Stimulated activated CD8-positive, alpha-beta memory T cell treated with anti-CD3 and anti-CD28 coated beads, Interleukin-2, amount 100 ng/mL, for 48 hours (primary cell): Measurements from ENCODE around the gene ITPKB.
"Not testable (repeated sequence)": the region's sequence is repeated elsewhere in the genome, so short reads cannot be mapped to it uniquely, and the experiment has no call there.

ENCODE experiments used
- DNase-seq, 2 donors: peaks; one replicate each; pipeline ENCODE4 v3.0.0-alpha.2; 2020; ENCODE audit warnings: low read depth in 2 of 2

ITPKB gene

DNA sequence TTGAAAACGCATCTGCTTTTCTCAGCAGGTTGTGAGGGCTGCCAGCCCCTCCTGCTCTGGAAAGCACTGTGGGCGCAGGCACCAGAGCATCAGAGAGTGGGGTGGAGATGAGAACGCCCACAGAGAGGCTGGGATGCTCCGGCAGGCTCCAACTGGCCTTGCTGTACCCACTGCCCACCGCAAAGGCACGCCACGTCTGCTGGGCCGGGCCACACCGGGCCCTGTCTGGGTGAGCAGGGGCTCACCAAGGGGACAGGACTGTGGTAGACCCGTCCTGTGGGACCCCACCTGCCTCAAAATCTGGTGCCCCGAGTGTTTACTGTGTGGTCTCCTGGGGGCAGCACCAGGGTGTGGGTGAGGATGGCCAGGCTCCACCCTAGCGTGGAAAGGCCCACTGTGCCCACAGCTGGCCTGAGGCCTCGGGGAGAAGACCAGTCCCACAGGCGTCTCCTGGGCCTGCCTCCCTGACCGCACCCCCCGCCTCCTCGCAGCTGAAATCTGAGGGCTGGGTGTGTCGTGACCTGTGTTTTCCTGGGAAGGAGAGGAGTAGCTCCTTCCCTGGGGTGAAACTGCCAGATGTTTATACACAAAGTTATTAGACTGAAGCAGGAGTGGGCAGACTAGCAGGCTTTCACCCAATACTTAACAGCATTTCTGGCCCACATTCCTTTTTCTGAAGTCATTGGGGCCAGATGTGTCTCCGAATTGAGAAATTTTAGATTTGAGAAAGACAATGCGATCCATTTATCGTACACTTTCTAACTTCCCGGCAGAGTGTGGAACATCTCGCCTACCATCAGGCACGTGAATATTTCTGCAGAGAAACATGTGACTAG, 136.7 kb downstream of the ITPKB start:
- DNase-seq, result no peak

DNA sequence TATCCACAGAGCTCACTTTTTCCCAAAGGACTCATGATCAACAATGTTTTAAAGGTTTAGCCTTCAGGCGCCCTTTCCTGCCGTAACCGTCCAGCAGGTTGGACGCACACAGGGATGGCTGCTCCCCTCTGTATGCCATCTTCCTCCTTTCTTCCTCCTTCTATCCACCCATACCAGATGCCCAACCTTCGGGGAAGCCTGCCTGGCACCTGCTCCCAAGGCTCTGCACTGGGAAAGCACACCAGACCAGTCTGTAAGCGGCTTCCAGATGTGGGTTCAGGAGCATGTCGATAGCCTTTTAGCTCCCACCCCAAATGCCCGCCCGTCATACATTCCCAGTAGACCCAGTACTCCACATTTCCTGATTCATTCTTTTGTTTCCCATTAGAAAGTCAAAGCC, 137.6 kb downstream of the ITPKB start:
- DNase-seq, result no peak

DNA sequence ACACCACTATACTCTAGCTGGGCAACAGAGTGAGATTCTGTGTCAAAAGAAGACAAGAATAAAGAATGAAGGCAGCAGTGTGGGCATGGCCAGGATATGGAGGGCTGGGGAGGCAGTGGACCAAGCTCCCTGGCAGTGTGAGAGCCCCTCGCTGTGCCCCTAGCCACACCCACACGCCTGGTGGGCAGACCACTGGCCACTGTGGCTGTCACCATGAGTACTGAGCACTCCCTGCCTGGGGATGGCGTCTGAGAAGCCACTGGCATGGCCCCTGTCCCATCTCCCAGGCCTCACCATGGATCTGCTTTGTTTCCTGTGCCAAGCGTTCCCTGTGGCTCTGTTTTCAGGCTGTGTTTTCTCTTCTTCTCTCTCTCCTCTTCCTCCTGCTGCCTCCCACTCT, 138.8 kb downstream of the ITPKB start:
- no peak for DNase-seq

DNA sequence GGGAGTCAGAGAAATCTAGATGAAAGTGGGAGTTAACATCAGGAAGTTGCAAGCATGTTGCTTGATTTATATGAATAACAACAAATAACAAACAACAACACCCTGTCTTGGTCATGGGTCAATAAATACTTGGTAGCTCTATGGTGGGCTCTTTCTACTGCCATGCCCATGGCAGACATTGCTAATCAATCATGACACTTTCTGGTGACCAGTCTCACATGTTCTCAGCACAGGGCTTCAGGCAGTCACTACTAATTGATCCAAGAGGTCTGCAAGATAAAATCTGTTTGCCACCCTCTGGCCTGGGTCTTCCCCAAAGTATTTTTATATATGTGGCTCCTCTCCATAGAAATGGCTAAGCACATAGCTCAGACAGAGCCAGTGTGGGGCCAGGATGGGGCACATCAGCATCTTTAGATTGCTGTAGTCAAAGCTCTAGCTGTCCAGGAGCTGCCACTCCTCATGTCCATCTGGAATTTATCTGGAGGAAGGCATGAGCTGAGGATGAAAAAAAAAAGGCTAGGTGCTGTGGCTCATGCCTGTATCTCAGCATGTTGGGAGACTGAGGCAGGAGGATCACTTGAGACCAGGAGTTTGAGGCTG, 139.3 kb downstream of the ITPKB start:
- DNase-seq, result no peak

DNA sequence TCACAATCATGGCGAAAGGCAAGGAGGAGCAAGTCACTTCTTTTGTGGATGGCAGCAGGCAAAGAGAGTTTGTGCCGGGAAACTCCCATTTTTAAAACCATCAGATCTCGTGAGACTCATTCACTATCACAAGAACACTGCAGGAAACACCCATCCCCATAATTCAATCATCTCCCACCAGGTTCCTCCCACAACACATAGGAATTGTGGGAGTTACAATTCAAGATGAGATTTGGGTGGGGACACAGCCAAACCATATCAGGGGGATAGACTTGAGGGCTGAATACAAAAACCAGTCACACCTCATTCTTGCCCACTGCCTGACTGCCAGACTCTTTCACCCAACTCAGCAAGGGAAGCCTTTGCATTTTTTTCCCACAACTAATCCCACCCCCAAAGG, 140.1 kb downstream of the ITPKB start:
- not testable (repeated sequence) for DNase-seq

DNA sequence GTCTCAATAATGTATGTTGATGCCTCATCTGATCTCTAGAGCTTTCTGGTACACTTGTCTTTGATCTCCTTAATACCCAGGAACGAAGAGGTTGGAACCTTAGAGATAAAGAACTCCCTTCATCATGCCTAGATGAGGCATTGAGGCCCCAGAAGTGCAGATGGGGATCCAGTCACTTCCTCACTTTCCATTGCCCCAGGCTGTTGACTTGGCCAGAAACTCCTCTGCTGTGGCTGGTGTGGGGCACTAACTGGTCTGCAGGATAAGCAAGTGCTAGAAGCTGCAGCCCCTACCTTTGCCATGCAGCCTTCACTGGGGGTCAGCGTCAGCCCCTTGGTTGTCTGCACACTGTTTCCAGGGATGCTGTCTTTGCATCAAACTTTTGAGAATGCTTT, 140.6 kb downstream of the ITPKB start:
- no peak for DNase-seq

DNA sequence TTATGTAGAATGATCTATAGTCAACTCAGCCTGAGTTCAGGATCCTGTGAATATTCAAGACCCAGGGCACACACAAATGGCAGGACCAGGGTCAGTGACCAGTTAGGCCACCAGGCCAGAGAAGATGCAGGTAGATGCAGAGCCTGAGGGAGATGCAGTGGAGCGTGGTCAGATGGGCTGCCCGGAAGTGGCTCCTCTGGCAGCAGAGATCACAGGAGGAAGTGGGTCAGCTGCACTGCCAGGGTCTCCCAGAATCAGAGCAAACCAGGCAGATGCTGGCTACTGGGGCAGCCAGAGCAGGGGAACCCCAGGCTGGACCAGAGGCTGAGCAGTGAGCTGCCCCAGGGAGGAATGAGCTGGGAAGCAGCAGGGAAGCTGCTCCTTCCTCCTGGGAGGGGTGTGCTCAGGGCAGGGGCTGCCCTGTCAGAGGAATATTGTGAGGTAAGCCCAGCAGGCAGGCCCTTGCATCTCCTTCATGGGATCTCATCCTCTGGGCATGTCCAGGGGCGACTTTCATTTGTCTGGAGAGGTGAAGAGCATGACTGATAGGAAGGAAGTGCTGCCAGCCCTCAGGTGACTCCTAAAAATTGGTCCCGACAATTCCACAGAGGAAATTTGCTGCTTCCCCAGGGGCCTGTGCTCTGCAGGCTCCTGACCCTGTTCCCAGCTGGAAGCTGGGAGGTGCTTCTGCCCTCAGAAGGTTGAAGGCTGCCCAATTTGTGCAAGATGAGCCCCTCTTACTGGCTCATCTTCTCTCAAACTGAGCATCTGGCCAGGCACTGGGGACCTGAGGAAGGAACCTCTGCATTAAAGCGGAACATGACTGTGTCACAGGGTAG, 141.2 kb downstream of the ITPKB start:
- no peak for DNase-seq

DNA sequence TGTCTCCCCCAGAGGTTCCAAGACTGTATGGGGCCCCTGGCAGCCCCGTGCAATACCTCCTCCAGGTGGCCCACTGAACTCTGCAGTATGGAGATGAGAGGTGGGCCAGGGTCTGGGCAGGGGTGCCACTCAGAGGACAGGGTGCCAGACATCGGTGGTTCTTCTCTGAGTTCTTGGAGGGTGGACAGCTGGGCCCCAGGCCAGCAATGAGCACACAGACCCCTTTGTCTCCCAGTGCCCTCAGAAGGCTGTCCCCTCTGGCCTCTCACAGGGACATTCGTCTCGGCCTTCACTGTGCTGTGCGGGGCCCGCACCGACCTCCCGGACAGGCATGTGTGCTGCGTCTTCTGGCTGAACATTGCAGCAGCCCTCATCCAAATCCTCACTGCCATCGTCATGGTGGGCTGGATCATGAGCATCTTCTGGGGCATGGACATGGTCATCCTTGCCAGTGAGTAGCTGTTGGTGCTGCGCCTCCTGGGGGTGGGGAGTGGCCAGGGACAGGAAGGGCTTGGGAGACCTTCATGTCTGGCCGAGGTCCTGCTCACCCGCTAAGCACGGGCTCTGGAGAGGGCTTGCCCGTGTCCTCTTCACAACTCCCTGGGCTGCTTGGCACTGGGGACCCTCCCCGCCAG, 142.4 kb downstream of the ITPKB start:
- DNase-seq, result no peak

DNA sequence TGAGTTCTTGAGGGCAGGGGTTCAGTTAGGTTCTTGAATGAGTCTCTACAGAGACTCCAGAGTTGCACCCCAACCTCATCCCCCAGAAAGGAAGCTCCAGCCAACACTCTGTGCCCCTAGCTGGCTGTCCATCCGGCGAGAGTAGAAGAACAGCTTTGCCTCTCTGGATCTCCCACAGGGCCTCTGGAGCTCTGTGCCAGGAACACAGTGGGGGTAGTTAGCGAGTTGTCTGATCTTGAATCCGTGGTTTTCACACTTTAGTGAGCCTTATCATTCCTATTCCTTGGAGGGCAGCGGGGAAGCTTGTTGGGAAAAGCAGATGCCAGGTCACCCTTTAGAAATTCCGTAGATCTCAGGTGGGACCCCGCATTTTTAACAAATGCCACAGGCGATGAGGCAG, 145.5 kb downstream of the ITPKB start:
- DNase-seq, result no peak

DNA sequence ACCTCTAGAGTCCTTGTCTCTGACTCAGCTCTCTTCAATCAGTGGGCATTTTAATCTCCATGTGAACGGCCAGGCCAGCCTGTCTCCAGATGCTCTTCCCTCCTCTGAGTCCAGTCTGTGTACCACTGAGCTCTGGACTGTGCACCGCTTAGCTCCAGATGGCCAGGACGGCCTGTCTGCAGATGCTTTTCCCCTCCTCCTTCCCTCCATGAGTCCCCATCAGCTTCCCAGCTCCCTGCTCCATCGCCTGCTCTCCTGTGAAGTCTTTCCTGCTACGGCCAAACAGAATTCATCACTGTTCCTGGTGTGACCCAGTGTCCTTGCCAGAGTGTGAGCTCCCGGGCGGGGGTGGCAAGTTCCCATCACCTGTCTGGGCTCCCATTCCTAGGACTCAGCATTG, 148.5 kb downstream of the ITPKB start:
- no peak for DNase-seq

DNA sequence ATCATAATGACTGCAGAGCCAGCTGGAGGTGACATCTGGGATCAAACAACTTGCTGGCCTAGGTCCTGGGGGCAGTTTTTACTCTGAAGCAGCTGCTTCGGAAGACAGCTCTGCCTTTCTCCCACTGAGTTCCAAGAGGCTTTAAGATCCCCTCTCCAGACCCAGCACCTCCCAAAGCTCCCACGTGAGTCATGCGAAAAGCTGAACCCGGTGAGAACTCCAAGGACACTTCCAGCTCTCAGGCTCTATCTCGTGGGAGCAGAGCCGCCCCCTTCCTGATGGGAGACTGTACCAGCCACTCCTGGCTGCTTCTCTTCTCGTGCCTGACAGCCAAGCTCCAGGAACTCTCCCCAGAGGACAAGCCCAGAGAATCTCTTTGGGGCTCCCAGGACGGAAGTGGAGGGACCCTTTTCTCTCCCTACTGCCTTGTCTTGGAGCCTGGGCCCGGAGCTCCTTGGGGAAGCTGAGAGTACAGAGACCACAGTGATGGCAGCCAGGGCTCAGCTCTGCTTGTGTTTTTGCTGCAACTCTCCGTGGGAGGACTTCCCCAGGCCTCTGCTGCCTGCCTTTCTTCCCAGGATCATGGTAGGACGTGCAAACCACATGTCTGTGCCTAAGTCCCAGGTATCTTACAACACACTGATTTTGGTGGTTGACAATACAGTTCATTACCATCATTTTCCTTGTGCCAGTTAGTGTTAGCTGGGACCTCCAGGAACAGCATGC, 149.9 kb downstream of the ITPKB start:
- no peak for DNase-seq

DNA sequence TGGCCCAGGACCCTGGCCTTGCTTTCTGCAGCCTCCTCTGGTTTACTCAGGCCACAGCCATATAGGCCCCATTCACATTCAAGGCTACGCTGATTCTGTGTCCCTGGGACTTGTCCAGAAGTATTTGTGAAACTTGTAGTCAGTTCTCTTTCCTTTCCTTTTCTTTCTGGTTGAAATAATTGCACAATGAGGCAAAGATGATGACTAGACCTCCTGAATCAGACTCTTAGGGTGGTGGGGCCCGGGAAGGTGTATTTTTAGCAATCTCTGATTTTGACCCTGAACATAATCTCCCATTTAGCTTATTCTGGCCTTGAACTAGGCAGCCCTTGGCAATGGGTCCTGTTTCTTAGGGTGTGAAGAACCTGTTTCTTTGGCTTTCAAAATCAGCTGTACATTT, 150.6 kb downstream of the ITPKB start:
- DNase-seq, result no peak

DNA sequence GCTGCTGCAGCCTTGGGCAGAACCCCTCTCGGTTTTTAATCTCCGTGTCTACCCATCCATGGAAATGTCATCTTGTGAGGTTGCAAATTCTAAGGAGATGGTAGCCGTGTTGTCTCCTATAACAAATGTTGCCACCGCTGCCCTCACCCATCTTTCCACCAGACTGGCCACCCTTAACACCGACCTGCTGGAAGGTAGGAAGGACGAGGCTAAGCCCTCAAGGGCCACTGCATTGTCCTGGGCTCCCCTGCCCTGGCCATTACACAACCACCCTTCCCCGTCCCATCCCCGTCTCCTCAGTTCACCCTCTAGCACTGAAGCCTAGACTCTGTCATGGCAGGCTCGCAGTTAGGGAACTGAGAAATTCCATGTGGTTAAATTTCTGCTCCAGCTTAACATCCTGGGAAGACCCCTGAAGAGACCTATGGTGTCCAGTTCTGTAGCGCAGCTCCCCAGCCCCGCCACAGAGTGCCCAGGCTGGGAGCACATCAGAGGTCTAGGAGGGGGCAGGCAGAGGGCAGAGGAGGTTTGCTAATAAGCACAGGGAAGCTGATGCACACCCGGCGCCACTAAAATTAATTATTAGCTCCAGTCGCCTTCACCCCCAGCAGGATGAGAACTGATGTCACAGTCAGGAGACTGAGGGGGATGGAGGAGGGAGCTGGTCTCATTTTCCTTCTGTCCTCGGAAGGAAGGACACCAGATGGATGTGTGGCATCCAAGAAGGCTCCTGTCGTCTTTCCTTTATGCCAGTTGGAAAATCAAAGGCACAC, 152.2 kb downstream of the ITPKB start:
- no peak for DNase-seq

DNA sequence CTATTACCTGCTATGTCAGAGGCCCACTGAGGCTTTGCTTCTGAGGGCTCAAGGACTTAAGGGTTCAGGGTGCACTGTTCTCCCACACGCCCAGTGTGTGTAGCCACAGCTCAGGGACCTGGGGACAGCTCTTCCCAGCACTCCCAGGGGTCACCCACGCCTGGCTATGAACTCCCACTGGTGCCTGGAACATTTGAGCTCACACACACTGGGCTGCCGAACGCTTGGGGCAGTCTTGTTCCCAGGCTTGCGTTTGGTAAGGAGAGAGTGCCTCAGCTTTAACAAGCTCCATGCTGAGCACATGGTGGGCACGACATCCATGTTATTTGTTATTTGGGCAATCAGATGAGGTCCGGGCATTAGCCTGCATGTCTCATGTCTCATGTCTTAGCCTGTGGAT, 153.0 kb downstream of the ITPKB start:
- DNase-seq, result no peak

DNA sequence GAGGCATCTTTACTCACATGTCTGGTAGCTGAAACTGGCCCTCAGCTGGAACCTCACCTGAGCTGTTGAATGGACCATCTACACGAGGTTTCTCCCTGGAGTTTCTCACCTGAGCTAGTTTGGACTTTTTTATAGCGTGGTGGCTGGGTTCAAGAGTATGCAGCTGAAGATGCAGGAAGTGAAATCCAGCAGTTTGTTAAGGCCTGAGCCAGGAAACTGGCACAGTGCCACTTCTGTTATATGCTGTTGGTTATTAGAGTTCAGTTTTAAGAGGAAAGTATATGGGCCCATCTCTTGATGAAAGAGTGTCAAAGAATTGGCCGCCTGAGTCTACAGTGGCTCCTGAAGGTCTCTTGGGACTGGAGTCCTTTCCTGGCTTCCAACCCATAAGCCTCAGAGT, 154.9 kb downstream of the ITPKB start:
- DNase-seq, result no peak

DNA sequence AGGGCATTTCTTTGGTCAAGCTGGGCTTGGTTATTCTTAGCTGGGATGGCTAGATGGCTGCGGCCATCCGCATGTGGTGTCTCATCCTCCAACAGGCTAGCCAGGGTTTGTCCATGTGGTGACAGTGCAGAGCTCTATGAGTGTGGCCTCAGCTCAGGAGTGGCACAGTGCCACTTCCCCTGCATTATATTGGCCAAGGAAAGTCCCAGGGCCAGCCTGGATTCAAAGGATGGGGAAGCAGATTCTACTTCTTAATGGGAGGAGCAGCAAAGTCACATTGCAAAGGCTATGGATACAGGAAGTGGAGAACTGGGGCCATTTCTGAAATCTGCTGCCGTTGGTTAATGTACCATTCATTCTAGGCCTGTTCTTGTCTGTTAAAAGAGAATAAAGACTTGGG, 156.1 kb downstream of the ITPKB start:
- no peak for DNase-seq
